ENCODE results near the gene NXPH2.

Gene NXPH2

GRCh38 chr2:138787053-138787666 is 7.0 kb upstream of the NXPH2 start:
- Histone ChIP-seq H3K4me1 (no peaks in the 10 kb centered on the region), H3K27ac (no peak overlapping the region), H3K27me3 (no peaks in the 10 kb centered on the region), H3K9me3 (replicated peaks in 1 of 11) (no peaks in the 10 kb centered on the region), H3K4me2 (no peak overlapping the region), H4K20me1 (no peaks in the 10 kb centered on the region), H3K36me3 (no peaks in the 10 kb centered on the region), H3K9ac (no peak overlapping the region), H3K4me3 (no peak overlapping the region)
- no peak for TF ChIP-seq Cebpa-rat (IDR thresholded peaks at IDR 0.05)

GRCh38 chr2:138782383-138782782 is 2.2 kb upstream of the NXPH2 start:
- Histone ChIP-seq H3K36me3 (no peaks in the 10 kb centered on the region), H3K27me3 (no peaks in the 10 kb centered on the region), H3K9ac (no peak overlapping the region), H3K9me3 (replicated peaks in 1 of 11) (peaks cover 14 to 30% (median 22%) of the 10 kb centered on the region in 11 experiments), H3K27ac (no peak overlapping the region), H3K4me3 (no peak overlapping the region), H4K20me1 (no peaks in the 10 kb centered on the region), H3K4me1 (no peaks in the 10 kb centered on the region), H3K4me2 (no peak overlapping the region)
- TF ChIP-seq Cebpa-rat (IDR thresholded peaks at IDR 0.05) = no peak

GRCh38 chr2:138780908-138781307 is 718 bp upstream of the NXPH2 start:
- Histone ChIP-seq H3K9ac (no peak overlapping the region), H3K27ac (no peak overlapping the region), H3K36me3 (no peaks in the 10 kb centered on the region), H3K4me2 (no peak overlapping the region), H4K20me1 (no peaks in the 10 kb centered on the region), H3K4me3 (no peak overlapping the region), H3K27me3 (no peaks in the 10 kb centered on the region), H3K9me3 (replicated peaks in 1 of 11) (peaks cover 14 to 30% (median 22%) of the 10 kb centered on the region in 11 experiments), H3K4me1 (no peaks in the 10 kb centered on the region)
- TF ChIP-seq Cebpa-rat (IDR thresholded peaks at IDR 0.05) = no peak

- Histone ChIP-seq H3K4me1 (no peaks in the 10 kb centered on the region), H3K4me3 (no peak overlapping the region), H3K9me3 (replicated peaks in 1 of 11) (peaks cover 14 to 30% (median 22%) of the 10 kb centered on the region in 11 experiments), H3K27me3 (no peaks in the 10 kb centered on the region), H3K36me3 (no peaks in the 10 kb centered on the region), H3K27ac (no peak overlapping the region), H3K9ac (no peak overlapping the region), H3K4me2 (no peak overlapping the region), H4K20me1 (no peaks in the 10 kb centered on the region)
- no peak for TF ChIP-seq Cebpa-rat (IDR thresholded peaks at IDR 0.05)
Measured at GRCh38 chr2:138780446-138780880, 273 bp upstream of the NXPH2 start.

GRCh38 chr2:138779406-138779780 is 797 bp downstream of the NXPH2 start:
- Histone ChIP-seq H3K4me2 (no peak overlapping the region), H3K4me1 (no peaks in the 10 kb centered on the region), H3K36me3 (no peaks in the 10 kb centered on the region), H3K27me3 (no peaks in the 10 kb centered on the region), H3K9me3 (replicated peaks in 1 of 11) (peaks cover 14 to 30% (median 22%) of the 10 kb centered on the region in 11 experiments), H3K9ac (no peak overlapping the region), H3K27ac (no peak overlapping the region), H4K20me1 (no peaks in the 10 kb centered on the region), H3K4me3 (no peak overlapping the region)
- no peak for TF ChIP-seq Cebpa-rat (IDR thresholded peaks at IDR 0.05)

GRCh38 chr2:138777996-138778395 is 2.2 kb downstream of the NXPH2 start:
- H4K20me1 ChIP-seq = no peaks in the 10 kb centered on the region
- no peak overlapping the region for H3K4me2 ChIP-seq
- no peak overlapping the region for H3K27ac ChIP-seq
- H3K27me3 ChIP-seq = no peaks in the 10 kb centered on the region
- H3K9ac ChIP-seq = no peak overlapping the region
- no peak overlapping the region for H3K4me3 ChIP-seq
- TF ChIP-seq Cebpa-rat (IDR thresholded peaks at IDR 0.05) = no peak
- no peaks in the 10 kb centered on the region for H3K36me3 ChIP-seq
- peaks cover 14 to 30% (median 22%) of the 10 kb centered on the region in 11 experiments for H3K9me3 ChIP-seq (replicated peaks in 1 of 11)
- H3K4me1 ChIP-seq = no peaks in the 10 kb centered on the region

- H3K9me3 ChIP-seq (replicated peaks in 1 of 11) = peaks cover 14 to 20% (median 17%) of the 10 kb centered on the region in 11 experiments
- no peaks in the 10 kb centered on the region for H3K4me1 ChIP-seq
- no peak for TF ChIP-seq Cebpa-rat (IDR thresholded peaks at IDR 0.05)
- H3K4me2 ChIP-seq = no peak overlapping the region
- H3K4me3 ChIP-seq = no peak overlapping the region
- no peak overlapping the region for H3K9ac ChIP-seq
- H4K20me1 ChIP-seq = no peaks in the 10 kb centered on the region
- H3K36me3 ChIP-seq = no peaks in the 10 kb centered on the region
- no peak overlapping the region for H3K27ac ChIP-seq
- H3K27me3 ChIP-seq = no peaks in the 10 kb centered on the region
Measured at GRCh38 chr2:138775736-138776135, 4.5 kb downstream of the NXPH2 start.

- no peak overlapping the region for H3K4me2 ChIP-seq
- no peaks in the 10 kb centered on the region for H3K9me3 ChIP-seq (replicated peaks in 1 of 11)
- H3K27ac ChIP-seq = no peak overlapping the region
- no peaks in the 10 kb centered on the region for H3K27me3 ChIP-seq
- TF ChIP-seq Cebpa-rat (IDR thresholded peaks at IDR 0.05) = no peak
- H3K4me1 ChIP-seq = no peaks in the 10 kb centered on the region
- H3K9ac ChIP-seq = no peak overlapping the region
- no peak overlapping the region for H3K4me3 ChIP-seq
- H3K36me3 ChIP-seq = no peaks in the 10 kb centered on the region
- H4K20me1 ChIP-seq = no peaks in the 10 kb centered on the region
Measured at GRCh38 chr2:138771534-138771933, 8.7 kb downstream of the NXPH2 start.

- H3K36me3 ChIP-seq = no peaks in the 10 kb centered on the region
- no peak overlapping the region for H3K4me2 ChIP-seq
- no peak overlapping the region for H3K4me3 ChIP-seq
- H3K4me1 ChIP-seq = no peaks in the 10 kb centered on the region
- no peaks in the 10 kb centered on the region for H3K9me3 ChIP-seq (replicated peaks in 1 of 11)
- H3K9ac ChIP-seq = no peak overlapping the region
- no peak overlapping the region for H3K27ac ChIP-seq
- no peaks in the 10 kb centered on the region for H4K20me1 ChIP-seq
- no peak for TF ChIP-seq Cebpa-rat (IDR thresholded peaks at IDR 0.05)
- H3K27me3 ChIP-seq = no peaks in the 10 kb centered on the region
Measured at GRCh38 chr2:138767101-138767500, 13.1 kb downstream of the NXPH2 start.

GRCh38 chr2:138766464-138766863 is 13.7 kb downstream of the NXPH2 start:
- TF ChIP-seq Cebpa-rat (IDR thresholded peaks at IDR 0.05) = no peak
- Histone ChIP-seq H3K4me1 (no peaks in the 10 kb centered on the region), H3K9me3 (replicated peaks in 1 of 11) (no peaks in the 10 kb centered on the region), H3K27me3 (no peaks in the 10 kb centered on the region), H3K27ac (no peak overlapping the region), H3K9ac (no peak overlapping the region), H4K20me1 (no peaks in the 10 kb centered on the region), H3K36me3 (no peaks in the 10 kb centered on the region), H3K4me3 (no peak overlapping the region), H3K4me2 (no peak overlapping the region)

Measured in BLaER1 treated with 17β-estradiol and CSF1 and Interleukin-3, amounts not matched to agents 10 nM and 100 nM (cell line).